Psoas muscle (tissue), 8 donors: ENCODE measurements around the gene PRAC2. TPM values are rescaled to one million over a fixed set of nuclear protein-coding genes. Genes with fewer than 3 reads are reported as not detected.
A peak's percentile ranks its signal among the peaks of the same experiment; 100 is the strongest.

ENCODE experiments used
- ATAC-seq, 4 donors: fragments of 200-7000 bp; cut with Tn5 transposase; one replicate each; pipeline ENCODE4 v1.9.1; 2020; ENCODE audit warnings: moderate library complexity in 3 of 4, mild to moderate bottlenecking in 2 of 4
- DNase-seq, 2 donors: peaks; one replicate each; pipeline ENCODE4 v3.0.0-alpha.2; 2020
- H3K27ac ChIP-seq: fragments of 200-600 bp; one replicate; pipeline ENCODE4 v1.8.0; 2022
- H3K27me3 ChIP-seq, 3 donors: fragments of 200-600 bp in 1 of 3; one replicate each; pipeline versions ENCODE4 v1.6.1 to v1.8.0; 2013 to 2022; ENCODE audit warnings: low read length in 2 of 3, mild to moderate bottlenecking in 2 of 3, moderate library complexity in 1 of 3; ENCODE audit not compliant: insufficient read depth in 3 of 3
- H3K36me3 ChIP-seq, 2 donors: fragments of 200-600 bp in 1 of 2; one replicate each; pipeline versions ENCODE4 v1.6.1 to v1.8.0; 2013 to 2022; ENCODE audit warnings: low read depth in 1 of 2, mild to moderate bottlenecking in 1 of 2, moderate library complexity in 1 of 2; ENCODE audit not compliant: insufficient read depth in 1 of 2
- H3K4me1 ChIP-seq: fragments of 200-600 bp; one replicate; pipeline ENCODE4 v1.8.0; 2022
- H3K4me3 ChIP-seq: fragments of 200-600 bp; one replicate; pipeline ENCODE4 v1.8.0; 2022; ENCODE audit warnings: mild to moderate bottlenecking
- H3K9me3 ChIP-seq: fragments of 200-600 bp; one replicate; pipeline ENCODE4 v1.8.0; 2022
- WGBS, 3 donors: extraction: QIAGEN DNeasy Blood & Tissue Kit; methylation state at CpG; one replicate each; pipeline versions ENCODE4 v1.1.6 to v1.1.7; 2013; 5-methylcytosine and 5-hydroxymethylcytosine counted together
- intact Hi-C, 2 donors: fragments of 100-400 bp; cut with DNase I; formaldehyde crosslinking; loops; one replicate each; pipeline versions ENCODE4 v1.11.0 to v1.14.2; 2022
- long read RNA-seq, 2 donors: library from polyadenylated mRNA; unstranded; transcript quantifications; one replicate each; pipeline ENCODE4 v2.0.0, GENCODE V29; 2021
- polyA plus RNA-seq, 3 donors: library from polyadenylated mRNA; stranded (reverse); fragments of 200-250 nt; gene quantifications; one replicate each; pipeline ENCODE4 v1.2.3, GENCODE V29; 2013
- total RNA-seq, 4 donors: library from RNA; stranded (reverse); fragmentation: NEBNext Ultra II Directional in 2 of 4; extraction: Animal tissue kit (Norgen Biotek cat#: 25700) in 2 of 4; gene quantifications; one replicate each; pipeline versions ENCODE4 v1.2.1 to v1.2.4, GENCODE V29; 2021 to 2023
- TF ChIP-seq, protein P1 (sequence below): fragments of 200-600 bp; IDR thresholded peaks from one replicate; pipeline ENCODE4 v1.8.0; 2022; ENCODE audit warnings: antibody characterized with exemption
- donor health status: healthy with polysubstance abuse.
- donor health status: DM: no; HTN: no; CAD: no; lungs with moderate emphysema.
- donor health status: Bipolar disorder and iron deficiency.
- donor health status: healthy.
- donor health status: DM: yes; HTN: yes; CAD: no.
- donor health status: DM: no; HTN: no; CAD: no.
- donor health status: DM: no; HTN: no; CAD: no.
- donor health status: DM: yes; HTN: yes; CAD: no.

Gene PRAC2
- total RNA-seq, result not detected
- not detected for polyA plus RNA-seq
- long read RNA-seq, donor 1, result 0 reads
- long read RNA-seq, donor 2, result 0 reads

DNA sequence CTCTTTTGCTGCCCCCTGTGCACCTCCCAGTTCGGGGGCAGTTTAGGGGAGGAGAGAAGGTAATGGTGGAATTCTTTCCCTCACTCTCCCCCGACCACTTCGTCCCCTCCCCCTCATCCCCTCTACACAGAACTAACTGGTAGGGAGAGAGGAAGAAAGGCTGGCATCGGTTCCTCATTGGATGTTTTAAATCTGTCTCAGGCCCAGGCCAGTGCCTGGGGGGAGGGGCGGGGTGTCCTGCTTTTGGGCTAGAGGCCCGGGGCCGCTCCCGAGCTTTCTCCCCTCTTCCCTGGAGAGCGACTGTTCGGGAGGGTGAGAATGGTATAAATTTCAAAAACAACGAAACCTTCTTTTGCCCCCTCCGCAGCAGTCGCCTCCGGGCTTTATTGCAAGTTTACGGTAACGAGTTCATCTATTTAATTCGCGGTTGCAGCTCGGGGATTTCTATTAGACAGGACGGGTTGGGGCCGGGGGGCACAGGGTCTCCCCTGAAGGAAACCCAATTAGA is at the start of gene PRAC2:
PRAC2 (plus strand) TSS at position 271 of the 508 bp plus-strand sequence. CDS start 1,226 bp downstream, outside the sequence.
- 4 to 9% (median 6%) methylated on average over 21 of the region's 21 CpGs for WGBS, 3 donors
- H3K27me3 ChIP-seq, result peaks cover 9 to 100% (median 62%) of the 10 kb centered on the region in 3 donors
- no peak for ATAC-seq
- TF ChIP-seq, protein P1, sequence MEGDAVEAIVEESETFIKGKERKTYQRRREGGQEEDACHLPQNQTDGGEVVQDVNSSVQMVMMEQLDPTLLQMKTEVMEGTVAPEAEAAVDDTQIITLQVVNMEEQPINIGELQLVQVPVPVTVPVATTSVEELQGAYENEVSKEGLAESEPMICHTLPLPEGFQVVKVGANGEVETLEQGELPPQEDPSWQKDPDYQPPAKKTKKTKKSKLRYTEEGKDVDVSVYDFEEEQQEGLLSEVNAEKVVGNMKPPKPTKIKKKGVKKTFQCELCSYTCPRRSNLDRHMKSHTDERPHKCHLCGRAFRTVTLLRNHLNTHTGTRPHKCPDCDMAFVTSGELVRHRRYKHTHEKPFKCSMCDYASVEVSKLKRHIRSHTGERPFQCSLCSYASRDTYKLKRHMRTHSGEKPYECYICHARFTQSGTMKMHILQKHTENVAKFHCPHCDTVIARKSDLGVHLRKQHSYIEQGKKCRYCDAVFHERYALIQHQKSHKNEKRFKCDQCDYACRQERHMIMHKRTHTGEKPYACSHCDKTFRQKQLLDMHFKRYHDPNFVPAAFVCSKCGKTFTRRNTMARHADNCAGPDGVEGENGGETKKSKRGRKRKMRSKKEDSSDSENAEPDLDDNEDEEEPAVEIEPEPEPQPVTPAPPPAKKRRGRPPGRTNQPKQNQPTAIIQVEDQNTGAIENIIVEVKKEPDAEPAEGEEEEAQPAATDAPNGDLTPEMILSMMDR, result no peak
- no peaks in the 10 kb centered on the region for H3K9me3 ChIP-seq
- no peak for DNase-seq
- H3K36me3 ChIP-seq, result no peaks in the 10 kb centered on the region
- peaks cover 12% of the 10 kb centered on the region for H3K4me1 ChIP-seq
- intact Hi-C loops, result loop anchor here in 1 of 2 donors (5.0 kb wide), 1 partner anchor 69 kb away; no protein-coding TSS in a partner anchor
- peak within 1 kb of the TSS; percentile 7 for H3K4me3 ChIP-seq
- H3K27ac ChIP-seq, result no peak within 1 kb of the TSS

DNA sequence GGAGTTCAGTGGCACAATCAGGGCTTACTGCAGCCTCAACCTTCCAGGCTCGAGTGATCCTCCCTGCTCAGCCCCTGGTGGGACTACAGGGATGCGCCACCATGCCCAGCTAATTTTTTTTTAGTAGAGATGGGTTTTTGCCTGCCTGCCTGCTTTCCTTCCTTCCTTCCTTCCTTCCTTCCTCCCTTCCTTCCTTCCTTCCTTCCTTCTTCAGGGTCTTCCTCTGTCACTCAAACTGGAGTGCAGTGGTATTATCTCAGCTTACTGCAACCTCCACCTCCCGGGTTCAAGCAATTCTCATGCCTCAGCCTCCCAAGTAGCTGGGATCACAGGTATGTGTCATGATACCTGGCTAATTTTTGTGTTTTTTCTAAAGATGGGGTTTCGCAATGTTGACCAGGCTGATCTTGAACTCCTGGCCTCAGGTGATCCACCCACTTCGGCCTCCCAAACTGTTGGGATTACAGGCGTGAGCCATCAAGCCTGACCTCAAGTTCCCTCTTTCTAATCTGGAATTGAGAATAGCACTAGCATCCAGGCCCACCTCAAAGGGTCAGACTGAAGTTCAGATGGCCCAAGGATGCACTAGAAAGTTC is 45.9 kb upstream of the PRAC2 start:
- no peak for ATAC-seq
- Histone ChIP-seq H3K27ac (no peak overlapping the region), H3K4me3 (no peak overlapping the region), H3K36me3 (no peaks in the 10 kb centered on the region), H3K9me3 (no peaks in the 10 kb centered on the region), H3K4me1 (peaks cover 2% of the 10 kb centered on the region), H3K27me3 (peaks cover 0 to 56% (median 5%) of the 10 kb centered on the region in 3 donors)
- TF ChIP-seq, protein P1, result no peak
- WGBS, 3 donors, result 75 to 77% (median 76%) methylated on average over 6 of the region's 6 CpGs
- DNase-seq, result no peak
- intact Hi-C loops, result loop anchor here (1.0 to 10.0 kb wide), 5 partner anchors 115 to 358 kb away; no protein-coding TSS in a partner anchor

DNA sequence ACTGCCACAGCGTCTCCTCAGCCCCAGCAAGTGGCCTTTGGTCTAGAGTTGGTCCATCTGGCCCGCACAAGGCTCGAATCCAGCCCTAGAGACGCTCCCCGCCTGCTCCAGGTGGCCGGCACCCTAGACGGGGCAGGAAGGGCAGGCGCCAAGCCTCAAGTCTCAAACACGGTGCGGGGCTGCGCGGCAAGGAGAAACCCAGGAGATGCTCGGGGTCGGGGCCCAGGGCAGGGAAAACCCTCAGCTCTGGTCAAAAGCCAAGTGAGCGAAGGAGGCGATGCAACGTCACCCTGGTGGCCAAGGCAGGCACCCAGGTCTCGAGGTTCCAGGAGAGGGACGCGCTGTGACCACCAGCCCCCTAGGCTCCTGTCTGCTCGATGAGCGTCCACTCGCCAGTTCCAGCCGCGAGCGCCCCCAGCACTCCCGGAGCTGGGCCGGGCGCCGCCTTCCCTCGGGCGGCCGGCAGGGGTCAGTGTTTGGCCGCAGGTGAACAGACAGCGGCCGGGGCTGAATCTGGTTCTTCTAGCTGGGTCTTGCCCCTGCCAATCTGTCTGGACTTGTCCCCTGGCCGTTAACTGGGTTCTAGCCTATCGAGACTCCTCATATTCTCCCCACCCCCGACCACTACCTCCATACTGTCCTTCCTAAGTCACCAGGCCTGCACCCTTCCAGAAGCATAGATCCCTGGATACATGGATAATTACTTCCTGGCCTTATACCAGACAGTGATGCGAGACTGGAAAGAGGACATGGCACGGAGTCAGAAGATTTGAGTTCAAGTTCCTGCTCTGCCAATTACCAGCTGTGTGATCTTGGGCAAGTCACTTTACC is 44.6 kb upstream of the PRAC2 start:
- WGBS, 3 donors, result 4 to 7% (median 4%) methylated on average over 31 to 41 of the region's 41 CpGs
- intact Hi-C loops, result loop anchor here (2.0 to 10.0 kb wide), 5 partner anchors 114 to 356 kb away; no protein-coding TSS in a partner anchor
- peak; percentile 79 to 93 (median 83) for ATAC-seq

DNA sequence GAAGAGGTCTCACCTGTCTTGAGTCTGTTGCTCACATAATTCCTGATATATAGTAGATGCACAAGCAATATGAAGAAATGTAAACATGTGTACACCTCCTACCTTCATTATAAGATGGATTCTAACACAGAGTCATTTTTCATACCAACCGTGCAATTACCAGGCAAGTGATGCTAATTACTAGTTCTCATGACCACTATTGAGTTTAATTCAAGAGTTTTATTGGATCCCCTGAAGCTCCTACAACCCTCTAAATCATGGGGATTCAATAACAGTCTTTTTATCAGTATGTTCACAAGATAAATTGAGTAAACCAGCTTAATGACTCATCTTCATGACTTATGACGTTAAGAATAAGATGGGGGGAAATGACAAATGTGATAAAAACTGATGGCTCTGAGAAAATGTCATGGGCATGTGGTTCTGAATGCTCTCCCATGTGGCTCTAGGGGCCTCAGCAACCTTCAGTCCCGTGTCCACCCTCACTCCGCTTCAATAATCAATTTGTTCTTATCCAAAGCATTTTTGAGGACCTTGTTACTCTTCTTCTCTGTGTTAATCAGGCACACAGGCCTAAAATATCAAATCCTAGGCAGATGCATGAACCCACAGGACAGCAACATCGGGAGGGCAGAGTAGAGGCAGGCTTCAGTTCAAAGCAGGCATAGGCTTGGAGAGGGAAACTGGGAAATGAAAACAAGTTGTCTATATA is 43.4 kb upstream of the PRAC2 start:
- H3K27me3 ChIP-seq, result peaks cover 0 to 34% (median 3%) of the 10 kb centered on the region in 3 donors
- TF ChIP-seq, protein P1, result no peak
- H3K4me3 ChIP-seq, result no peak overlapping the region
- no peaks in the 10 kb centered on the region for H3K36me3 ChIP-seq
- WGBS, 3 donors, result 84 to 87% (median 85%) methylated on average over 5 of the region's 5 CpGs
- no peak overlapping the region for H3K27ac ChIP-seq
- DNase-seq (no peak), ATAC-seq (no peak)
- intact Hi-C loops, result loop anchor here (2.0 to 10.0 kb wide), 5 partner anchors 113 to 355 kb away; no protein-coding TSS in a partner anchor
- H3K4me1 ChIP-seq, result no peaks in the 10 kb centered on the region
- no peaks in the 10 kb centered on the region for H3K9me3 ChIP-seq

More for the DNA sequence above, 44.6 kb upstream of the PRAC2 start:
- Histone ChIP-seq H3K27ac (no peak overlapping the region), H3K27me3 (peaks cover 0 to 44% (median 5%) of the 10 kb centered on the region in 3 donors), H3K4me3 (no peak overlapping the region), H3K9me3 (no peaks in the 10 kb centered on the region), H3K36me3 (no peaks in the 10 kb centered on the region), H3K4me1 (no peaks in the 10 kb centered on the region)
- TF ChIP-seq, protein P1, result peak; percentile 88
- DNase-seq, result peak; percentile 58 to 76
